Activated naive CD4-positive, alpha-beta T cell treated with anti-CD3 and anti-CD28 coated beads, Interleukin-2, amount 50 U/mL, for 72 hours (primary cell): Measurements from ENCODE around the gene MRPS12. TPM values are rescaled to one million over a fixed set of nuclear protein-coding genes. Genes with fewer than 3 reads are reported as not detected.

Source experiments
- ATAC-seq, 2 donors: fragments of 150-1000 bp; cut with Tn5 transposase; 2 replicates each; pipeline ENCODE4 v1.10.0; 2021; ENCODE audit warnings: mild to moderate bottlenecking in 2 of 2, moderate library complexity in 2 of 2
- DNase-seq, 2 donors: peaks; one replicate each; pipeline ENCODE4 v3.0.0; 2021 to 2022; ENCODE audit warnings: low spot score in 2 of 2
- H3K27ac Mint-ChIP-seq, 2 donors: one replicate each; pipeline ENCODE4 v1.8.0; 2022; ENCODE audit warnings: mild to moderate bottlenecking in 2 of 2, mixed read lengths in 2 of 2
- H3K36me3 Mint-ChIP-seq, 2 donors: one replicate each; pipeline ENCODE4 v1.8.0; 2022; ENCODE audit warnings: mixed read lengths in 2 of 2
- H3K9me3 Mint-ChIP-seq, 2 donors: one replicate each; pipeline ENCODE4 v1.8.0; 2022; ENCODE audit warnings: mixed read lengths in 2 of 2
- total RNA-seq, 2 donors: library from RNA; stranded (reverse); gene quantifications; one replicate each; pipeline ENCODE4 v1.2.3, GENCODE V29; 2022

MRPS12 gene
- total RNA-seq, 2 donors from 2014 or later = 54.1 to 93.0 TPM

DNA sequence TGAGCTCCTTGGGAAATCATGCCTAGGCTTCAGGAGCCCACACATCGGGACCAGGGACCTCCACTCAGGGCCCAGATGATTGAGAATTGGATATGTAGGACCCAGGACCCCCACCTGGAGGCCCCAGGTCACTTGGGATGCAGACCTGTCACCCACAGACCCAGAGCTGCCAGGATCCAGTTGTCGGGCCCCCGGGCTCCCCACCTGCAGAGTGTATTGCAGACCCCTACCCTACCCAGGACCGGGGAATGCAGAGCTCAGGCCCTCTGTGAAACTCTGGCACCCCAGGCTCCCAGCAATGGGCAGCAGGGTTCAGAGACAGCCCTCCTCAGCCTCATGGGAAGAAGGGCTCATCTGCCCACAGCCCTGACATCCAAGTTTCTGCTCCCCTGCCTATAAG, 25.1 kb upstream of the MRPS12 start:
- no peak for DNase-seq
- Mint-ChIP-seq H3K27ac (no peak overlapping the region), H3K36me3 (peaks cover 11 to 43% of the 10 kb centered on the region in 2 donors)

DNA sequence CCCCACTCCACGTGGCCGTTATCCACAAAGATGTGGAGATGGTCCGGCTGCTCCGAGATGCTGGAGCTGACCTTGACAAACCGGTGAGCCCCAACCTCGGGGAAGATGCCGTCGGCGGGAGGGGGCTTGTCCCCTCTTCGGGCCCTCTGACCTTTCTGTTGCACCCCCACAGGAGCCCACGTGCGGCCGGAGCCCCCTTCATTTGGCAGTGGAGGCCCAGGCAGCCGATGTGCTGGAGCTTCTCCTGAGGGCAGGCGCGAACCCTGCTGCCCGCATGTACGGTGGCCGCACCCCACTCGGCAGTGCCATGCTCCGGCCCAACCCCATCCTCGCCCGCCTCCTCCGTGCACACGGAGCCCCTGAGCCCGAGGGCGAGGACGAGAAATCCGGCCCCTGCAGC, 23.5 kb upstream of the MRPS12 start:
- no peak for ATAC-seq
- DNase-seq = no peak
- Mint-ChIP-seq H3K36me3 (peaks cover 6 to 27% of the 10 kb centered on the region in 2 donors), H3K9me3 (no peaks in the 10 kb centered on the region), H3K27ac (no peak overlapping the region)

More for the DNA sequence above, 25.1 kb upstream of the MRPS12 start:
- no peaks in the 10 kb centered on the region for H3K9me3 Mint-ChIP-seq
- ATAC-seq = no peak

DNA sequence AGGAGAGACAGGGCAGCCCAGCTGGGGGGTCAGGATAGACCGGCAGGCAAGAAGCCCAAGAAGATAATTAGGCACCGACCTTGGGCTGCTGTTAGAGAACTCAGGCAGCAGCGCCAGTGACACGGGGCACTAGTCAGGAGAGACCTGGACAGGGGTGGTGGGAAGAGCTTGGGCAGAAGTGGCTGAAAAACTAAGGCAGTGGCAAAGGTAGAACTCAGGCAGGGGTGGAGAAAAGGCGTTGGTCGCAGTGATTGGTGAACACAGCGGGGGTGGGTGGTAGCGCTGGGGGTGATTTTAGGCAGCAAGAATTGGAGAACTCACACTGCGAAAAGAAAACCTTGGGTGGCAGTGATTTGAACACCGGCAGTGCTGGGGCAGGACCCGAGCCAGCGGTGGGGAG, 23.1 kb upstream of the MRPS12 start:
- Mint-ChIP-seq H3K36me3 (peaks cover 6 to 27% of the 10 kb centered on the region in 2 donors), H3K27ac (peak overlapping the region; percentile 55 to 88), H3K9me3 (no peaks in the 10 kb centered on the region)
- no peak for DNase-seq
- ATAC-seq = no peak

DNA sequence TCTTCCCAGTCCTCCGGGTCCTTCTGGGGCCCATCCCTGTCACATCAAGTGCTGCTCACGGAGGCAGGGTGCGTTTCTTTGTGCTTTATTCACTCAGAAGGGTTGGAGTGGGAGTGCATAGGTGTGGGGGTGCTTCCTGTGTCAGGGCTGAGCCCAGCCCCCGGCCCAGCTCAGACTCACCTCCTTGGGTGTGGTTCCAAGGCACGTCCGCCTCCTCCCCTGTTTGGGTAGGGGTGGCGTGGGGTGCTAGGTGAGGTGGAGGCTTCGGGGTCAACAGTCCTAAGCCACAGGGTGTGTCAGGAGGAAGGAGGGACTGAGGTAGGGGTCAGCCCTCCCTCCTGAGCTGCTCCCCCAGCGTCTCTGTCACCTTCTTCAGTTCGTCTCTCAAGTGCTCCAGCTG, 21.8 kb upstream of the MRPS12 start:
- ATAC-seq = no peak
- peaks cover 6 to 27% of the 10 kb centered on the region in 2 donors for H3K36me3 Mint-ChIP-seq
- no peaks in the 10 kb centered on the region for H3K9me3 Mint-ChIP-seq
- peak overlapping the region; percentile 32 to 50 for H3K27ac Mint-ChIP-seq
- DNase-seq = no peak

DNA sequence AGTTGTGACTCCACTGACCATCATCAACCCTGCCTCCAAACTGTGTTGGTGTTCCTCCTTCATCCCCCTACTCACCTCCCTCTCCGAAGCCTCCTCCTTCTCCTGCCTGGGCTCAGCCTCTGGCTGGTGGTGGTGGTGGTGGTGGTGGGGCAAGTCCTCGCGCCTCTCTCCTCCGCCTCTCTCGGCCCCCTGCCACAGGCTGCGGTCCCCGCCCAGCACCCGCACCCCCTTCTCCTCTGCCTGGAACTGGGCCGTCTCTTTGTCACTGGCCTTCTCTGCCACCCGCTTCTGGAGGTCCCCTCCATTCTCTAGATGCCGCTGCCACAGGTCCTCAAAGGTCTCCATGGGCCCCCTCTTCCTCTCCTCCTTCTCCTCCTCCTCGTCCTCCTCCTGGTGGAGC, 20.3 kb upstream of the MRPS12 start:
- Mint-ChIP-seq H3K27ac (peak overlapping the region; percentile 38 to 65), H3K36me3 (peaks cover 0 to 24% of the 10 kb centered on the region in 2 donors), H3K9me3 (no peaks in the 10 kb centered on the region)
- ATAC-seq (no peak), DNase-seq (no peak)

DNA sequence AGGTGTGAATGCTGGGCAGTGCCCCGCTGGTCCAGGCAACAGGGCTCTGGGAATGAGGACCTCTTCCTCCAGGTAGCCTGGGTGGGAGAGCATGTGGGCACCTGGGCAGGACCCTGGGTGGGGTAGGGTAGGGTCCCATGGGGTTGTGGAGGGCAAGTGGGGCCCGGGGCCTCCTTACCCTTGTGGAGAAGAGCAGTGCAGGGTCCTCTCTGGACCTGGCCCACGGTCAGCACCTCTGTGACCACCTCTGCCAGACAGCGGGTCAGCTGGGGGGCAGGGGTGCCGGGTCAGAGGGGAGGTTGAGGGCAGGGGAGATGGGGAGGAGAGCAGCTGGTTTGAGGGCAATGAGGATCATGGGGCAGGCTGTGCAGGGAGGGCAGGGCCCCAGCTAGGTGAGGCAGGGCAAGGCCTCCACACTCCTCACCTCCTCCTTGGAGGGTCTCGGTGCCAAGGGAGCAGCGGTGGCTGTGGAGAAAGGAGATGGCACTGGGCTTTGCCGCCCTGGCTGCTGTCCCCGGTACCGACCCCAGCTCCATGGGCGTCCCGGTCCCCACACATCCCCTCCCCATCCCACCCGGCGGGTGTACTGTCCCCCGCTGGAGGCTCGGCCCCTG, 19.2 kb upstream of the MRPS12 start:
- ATAC-seq (peak; percentile 15 to 20), DNase-seq (no peak)
- H3K36me3 Mint-ChIP-seq = peaks cover 0 to 22% of the 10 kb centered on the region in 2 donors
- H3K9me3 Mint-ChIP-seq = no peaks in the 10 kb centered on the region
- no peak overlapping the region for H3K27ac Mint-ChIP-seq

DNA sequence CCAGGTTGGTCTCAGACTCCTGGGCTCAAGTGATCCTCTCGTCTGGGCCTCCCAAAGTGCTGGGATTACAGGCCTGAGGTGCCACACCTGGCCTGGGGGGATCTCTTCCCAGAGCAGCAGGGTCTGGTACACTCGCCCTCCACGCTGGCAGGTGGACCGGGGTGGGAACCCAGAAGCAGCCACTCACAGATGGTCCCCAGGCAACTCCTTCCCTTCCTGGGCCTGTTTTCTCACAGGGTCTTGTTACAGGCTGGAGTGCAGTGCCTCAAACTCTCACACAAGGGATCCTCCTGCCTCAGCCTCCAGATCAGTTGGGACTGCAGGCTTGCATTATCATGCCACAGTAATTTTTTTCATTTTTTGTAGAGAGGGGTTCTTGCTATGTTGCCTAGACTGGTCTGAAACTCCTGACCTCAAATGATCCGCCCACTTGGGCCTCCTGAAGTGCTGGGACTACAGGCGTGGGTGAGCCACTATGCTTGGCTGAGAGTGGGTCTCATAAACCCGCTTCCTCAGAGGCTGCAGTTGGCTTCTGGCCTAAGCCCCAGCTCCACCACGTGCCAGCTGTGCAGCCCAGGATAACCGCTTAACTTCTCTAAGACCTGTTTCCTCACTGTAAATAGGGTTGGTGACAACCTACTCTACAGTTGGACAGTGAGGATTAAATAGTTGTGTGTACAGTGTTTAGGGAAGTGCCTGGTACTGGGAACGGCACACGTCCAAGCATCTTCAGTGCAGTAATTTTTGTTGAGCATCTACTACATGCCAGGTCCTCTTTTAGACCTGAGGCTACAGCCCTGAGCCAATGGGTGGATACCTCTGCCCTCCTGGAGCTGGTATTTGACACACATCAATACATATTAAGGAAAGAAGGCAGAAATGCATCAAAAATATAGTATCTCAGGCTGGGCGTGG, 17.9 kb upstream of the MRPS12 start:
- peak overlapping the region; percentile 44 to 59 for H3K27ac Mint-ChIP-seq
- H3K36me3 Mint-ChIP-seq = peaks cover 0 to 8% of the 10 kb centered on the region in 2 donors
- ATAC-seq (peak in 1 of 2 donors; percentile 17), DNase-seq (no peak)
- H3K9me3 Mint-ChIP-seq = no peaks in the 10 kb centered on the region

DNA sequence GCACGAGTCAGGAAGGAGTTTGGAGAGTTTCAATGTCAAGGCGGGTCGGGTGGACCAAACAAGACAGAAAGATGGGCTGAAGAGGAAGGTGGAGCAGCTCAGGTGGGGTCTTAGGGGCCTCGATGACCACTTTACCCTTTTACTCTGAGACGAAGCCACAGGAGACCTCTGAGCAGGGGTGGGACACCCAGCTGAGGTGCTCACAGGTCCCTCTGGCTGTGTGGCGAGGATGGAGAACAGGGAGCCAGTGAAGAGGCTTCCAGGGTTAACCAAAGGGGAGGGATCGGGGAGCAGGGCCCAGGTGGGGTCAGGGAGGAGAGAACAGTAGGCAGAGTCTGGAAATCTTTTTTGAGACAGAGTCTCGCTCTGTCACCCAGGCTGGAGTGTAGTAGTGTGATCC, 16.8 kb upstream of the MRPS12 start:
- DNase-seq = no peak
- peaks cover 0 to under 1% of the 10 kb centered on the region in 2 donors for H3K36me3 Mint-ChIP-seq
- no peak for ATAC-seq
- H3K27ac Mint-ChIP-seq = peak overlapping the region in 1 of 2 donors; percentile 47
- H3K9me3 Mint-ChIP-seq = no peaks in the 10 kb centered on the region

DNA sequence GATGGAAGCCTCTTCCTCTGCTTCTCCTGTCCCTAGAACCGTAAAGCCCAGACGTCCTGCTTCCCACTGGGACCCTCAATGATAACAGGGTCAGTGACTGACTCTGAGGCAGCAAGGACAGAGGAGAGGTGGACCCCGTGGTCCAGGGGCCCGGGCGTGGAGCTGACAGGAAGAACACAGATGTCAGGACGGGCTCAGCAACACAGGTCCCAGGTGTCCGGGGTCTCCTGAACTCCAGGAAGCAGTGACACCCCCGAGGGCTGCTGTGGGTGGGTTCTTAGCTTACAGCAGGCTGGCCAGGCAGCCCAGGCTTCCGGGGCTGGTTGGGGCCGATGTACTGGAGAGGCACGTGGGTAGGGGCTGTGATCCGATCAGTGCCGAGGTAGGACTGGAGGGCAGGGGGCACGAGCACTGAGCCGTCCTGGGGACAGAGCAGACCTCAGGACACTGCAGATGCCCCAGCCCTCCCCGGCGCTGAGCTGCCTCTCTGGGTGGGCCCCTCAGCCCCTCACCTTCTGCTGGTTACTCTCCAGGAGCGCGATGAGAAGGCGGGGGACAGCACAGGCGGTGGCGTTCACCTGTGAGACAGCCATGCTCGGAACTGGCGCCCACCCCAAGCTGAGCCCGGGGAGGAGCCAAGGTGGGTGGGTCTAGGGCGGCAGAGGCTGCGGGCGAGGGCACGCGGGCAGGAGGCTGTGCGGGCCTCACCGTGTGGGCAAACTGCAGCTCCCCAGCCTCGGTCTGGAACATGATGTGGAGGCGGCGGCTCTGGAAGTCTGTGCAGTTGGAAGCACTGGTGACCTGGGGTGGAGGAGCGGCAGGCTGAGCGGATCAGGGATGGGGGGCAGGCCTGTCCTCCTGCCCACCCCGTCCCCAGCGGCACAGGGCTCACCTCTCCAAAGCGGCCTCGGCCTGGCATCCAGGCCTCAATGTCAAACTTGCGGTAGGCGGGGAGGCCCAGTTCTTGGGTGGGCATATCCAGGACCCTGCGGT, 15.1 kb upstream of the MRPS12 start:
- Mint-ChIP-seq H3K9me3 (no peaks in the 10 kb centered on the region), H3K27ac (no peak overlapping the region), H3K36me3 (no peaks in the 10 kb centered on the region)
- ATAC-seq (no peak), DNase-seq (no peak)

DNA sequence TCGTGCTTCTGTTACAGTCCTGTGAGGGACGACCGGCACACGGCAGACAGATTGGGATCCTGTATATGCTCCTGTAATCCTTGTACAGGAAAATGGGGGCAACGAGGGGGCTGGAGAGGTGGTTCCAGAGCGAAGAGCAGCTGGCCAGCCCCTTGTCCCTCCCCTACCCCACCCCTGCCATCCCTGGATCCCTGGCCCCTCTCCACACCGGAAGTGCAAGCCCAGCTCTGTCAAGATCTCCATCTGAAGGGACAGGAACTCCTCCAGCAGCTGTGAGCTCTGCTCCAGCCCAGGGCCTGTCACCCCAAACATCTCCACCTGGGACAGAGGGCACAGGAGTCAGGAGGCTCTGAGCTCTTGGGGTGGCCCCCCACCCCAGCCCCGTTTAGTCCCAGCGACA, 13.2 kb upstream of the MRPS12 start:
- Mint-ChIP-seq H3K27ac (no peak overlapping the region), H3K36me3 (peaks cover 0 to 7% of the 10 kb centered on the region in 2 donors), H3K9me3 (no peaks in the 10 kb centered on the region)
- no peak for DNase-seq
- ATAC-seq = no peak

DNA sequence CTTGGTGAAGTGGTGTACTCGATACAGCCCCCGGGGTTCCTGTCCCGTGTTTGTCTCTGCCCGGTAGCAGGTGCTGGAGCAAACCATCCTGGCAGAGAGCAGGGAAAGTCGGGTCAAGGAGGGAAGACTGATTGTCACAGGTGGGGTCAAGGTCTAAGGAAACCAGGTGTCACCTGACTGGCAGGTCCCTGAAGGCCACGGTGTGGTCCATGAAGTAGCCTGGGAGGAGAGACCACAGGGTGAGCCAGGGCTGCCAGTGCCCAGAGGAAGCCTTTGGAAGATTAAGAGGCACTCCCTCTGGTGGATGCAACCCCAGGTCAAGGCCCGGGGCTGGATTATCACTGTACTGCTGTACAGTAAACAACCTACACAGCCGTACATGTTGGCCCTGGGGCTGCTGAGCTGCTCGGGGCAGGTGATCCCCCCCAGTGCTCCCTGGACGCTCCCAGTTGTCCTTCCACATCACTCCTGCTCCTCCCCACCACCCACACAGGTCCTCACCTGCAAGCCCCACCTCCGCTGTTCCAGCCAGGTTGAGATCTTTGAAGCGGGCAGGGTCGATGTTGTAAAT, 12.7 kb upstream of the MRPS12 start:
- no peak for ATAC-seq
- H3K9me3 Mint-ChIP-seq = no peaks in the 10 kb centered on the region
- H3K36me3 Mint-ChIP-seq = peaks cover 0 to 7% of the 10 kb centered on the region in 2 donors
- H3K27ac Mint-ChIP-seq = no peak overlapping the region
- no peak for DNase-seq

DNA sequence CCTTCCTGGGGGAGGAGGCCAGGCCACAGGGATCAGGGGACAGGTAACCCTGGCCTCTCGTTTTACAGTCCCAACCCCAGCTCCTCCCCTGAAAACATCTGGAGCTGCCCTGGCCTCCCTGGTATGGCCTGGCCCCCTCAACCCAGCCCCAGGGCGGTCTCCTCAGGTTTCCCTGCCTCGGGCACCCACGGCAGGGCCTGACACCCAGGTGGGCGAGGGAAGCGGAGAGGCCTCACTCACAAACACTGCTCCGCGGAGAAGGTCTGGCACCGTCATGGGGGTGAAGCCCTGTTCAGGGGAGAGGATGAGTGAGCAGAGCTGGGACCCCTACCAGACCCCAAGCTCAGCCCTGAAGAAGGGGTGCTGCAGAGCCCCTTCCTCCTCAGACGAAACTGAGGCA, 12.2 kb upstream of the MRPS12 start:
- no peak overlapping the region for H3K27ac Mint-ChIP-seq
- DNase-seq (no peak), ATAC-seq (no peak)
- peaks cover 0 to 7% of the 10 kb centered on the region in 2 donors for H3K36me3 Mint-ChIP-seq
- no peaks in the 10 kb centered on the region for H3K9me3 Mint-ChIP-seq

DNA sequence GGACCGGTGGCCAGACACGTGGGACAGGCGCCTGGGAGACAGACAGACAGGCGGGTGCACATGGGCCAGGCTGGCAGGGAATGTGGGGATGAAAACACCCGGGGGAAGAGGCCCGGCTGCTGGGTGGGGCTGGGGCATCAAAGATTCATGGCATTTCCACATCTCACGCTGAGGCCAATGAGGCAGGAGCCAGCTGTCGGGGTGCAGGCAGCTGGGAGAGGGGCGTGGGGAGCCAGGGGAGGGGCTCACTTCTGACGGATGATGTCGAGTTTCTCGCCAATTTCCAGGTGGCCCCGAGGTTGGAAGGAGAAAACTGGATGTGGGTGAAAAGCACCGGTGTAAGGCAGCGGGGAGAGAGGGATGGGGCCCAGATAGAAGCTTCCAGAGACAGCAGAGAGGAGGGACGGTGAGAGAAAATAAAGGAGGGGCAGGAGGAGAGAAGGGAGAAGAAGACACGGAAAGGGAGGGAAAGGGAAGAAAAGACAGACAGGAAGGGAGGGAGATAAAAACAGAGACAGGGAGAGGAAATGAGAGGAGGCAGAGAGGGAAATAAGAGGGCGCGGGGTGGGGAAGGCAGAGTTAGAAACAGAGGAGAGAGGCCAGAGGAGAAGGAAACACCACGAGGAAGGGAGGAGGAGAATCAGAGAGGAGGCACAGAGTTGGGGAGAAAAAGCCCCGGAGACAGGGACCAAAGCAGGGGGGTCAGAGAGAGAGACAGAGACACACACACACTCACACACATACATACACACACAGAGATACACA, 10.7 kb upstream of the MRPS12 start:
- no peaks in the 10 kb centered on the region for H3K9me3 Mint-ChIP-seq
- ATAC-seq = no peak
- H3K36me3 Mint-ChIP-seq = peaks cover 0 to 7% of the 10 kb centered on the region in 2 donors
- DNase-seq = no peak
- peak overlapping the region in 1 of 2 donors; percentile 63 for H3K27ac Mint-ChIP-seq

DNA sequence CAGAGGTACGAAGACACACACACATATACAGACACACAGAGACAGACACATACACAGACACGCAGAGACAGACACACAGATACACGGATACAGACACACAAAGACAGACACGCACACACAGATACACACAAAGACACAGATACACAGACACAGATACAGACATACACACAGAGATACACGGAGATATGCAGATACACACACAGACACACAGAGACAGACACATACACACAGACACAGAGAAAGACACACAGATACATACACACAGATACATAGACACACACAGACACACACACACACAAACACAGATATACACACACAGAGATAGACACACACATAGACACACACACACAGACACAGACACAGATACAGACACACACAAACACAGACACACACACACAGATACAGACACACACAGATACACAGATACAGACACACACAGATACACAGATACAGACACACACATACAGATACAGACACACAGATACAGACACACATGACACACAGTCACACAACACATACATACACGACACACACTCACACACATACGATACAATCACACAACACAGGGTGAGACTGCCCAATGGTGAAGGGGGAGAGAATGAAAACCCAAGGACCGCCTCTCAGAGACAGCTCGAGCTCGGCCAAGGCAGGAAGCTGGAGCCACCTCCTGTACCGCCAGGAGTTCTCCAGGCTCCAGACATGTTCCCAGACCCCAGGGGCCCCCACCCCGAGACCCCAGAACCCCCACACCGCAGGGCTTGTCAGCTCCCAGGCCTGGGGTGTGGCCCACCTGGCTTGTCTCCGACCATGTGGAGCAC, 9.9 kb upstream of the MRPS12 start:
- no peak for ATAC-seq
- Mint-ChIP-seq H3K9me3 (no peaks in the 10 kb centered on the region), H3K36me3 (peaks cover 0 to 7% of the 10 kb centered on the region in 2 donors), H3K27ac (no peak overlapping the region)
- DNase-seq = no peak
